ENCODE data around the gene NXPH1.

NXPH1 gene

GRCh38 chr7:8433477-8434289 is at the start of gene NXPH1:
TSS of gene NXPH1 (plus strand) at chr7:8433609.
- no peaks in the 10 kb centered on the region for H3K36me3 ChIP-seq (replicated peaks; ENCODE audit: low read depth, low read length)
- TF ChIP-seq EZH2phosphoT487 (IDR thresholded peaks at IDR 0.05; ENCODE audit: low read depth): no peak
- TF ChIP-seq, protein P1, sequence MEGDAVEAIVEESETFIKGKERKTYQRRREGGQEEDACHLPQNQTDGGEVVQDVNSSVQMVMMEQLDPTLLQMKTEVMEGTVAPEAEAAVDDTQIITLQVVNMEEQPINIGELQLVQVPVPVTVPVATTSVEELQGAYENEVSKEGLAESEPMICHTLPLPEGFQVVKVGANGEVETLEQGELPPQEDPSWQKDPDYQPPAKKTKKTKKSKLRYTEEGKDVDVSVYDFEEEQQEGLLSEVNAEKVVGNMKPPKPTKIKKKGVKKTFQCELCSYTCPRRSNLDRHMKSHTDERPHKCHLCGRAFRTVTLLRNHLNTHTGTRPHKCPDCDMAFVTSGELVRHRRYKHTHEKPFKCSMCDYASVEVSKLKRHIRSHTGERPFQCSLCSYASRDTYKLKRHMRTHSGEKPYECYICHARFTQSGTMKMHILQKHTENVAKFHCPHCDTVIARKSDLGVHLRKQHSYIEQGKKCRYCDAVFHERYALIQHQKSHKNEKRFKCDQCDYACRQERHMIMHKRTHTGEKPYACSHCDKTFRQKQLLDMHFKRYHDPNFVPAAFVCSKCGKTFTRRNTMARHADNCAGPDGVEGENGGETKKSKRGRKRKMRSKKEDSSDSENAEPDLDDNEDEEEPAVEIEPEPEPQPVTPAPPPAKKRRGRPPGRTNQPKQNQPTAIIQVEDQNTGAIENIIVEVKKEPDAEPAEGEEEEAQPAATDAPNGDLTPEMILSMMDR (IDR thresholded peaks at IDR 0.05; ENCODE audit: low read depth, low read length): no peak
- H4K20me1 ChIP-seq (ENCODE audit: insufficient read depth, low read length): no peaks in the 10 kb centered on the region
- peaks cover 3% of the 10 kb centered on the region; the same call in 1 of the 2 replicates for H3K4me1 ChIP-seq (ENCODE audit: low read length)
- no peaks in the 10 kb centered on the region for H3K79me2 ChIP-seq (ENCODE audit: low read length)
- H3K9ac ChIP-seq (ENCODE audit: low read length): no peak within 1 kb of the TSS
- H3K27ac ChIP-seq (ENCODE audit: low read length): no peak within 1 kb of the TSS
- H3K4me2 ChIP-seq (ENCODE audit: low read length): no peak within 1 kb of the TSS
- no peaks in the 10 kb centered on the region for H3K27me3 ChIP-seq (ENCODE audit: low read depth, low read length)
- H3K4me3 ChIP-seq (ENCODE audit: low read length): no peak within 1 kb of the TSS
- no peak within 1 kb of the TSS for H2AFZ ChIP-seq (ENCODE audit: low read depth, low read length)
- H3K9me3 ChIP-seq (ENCODE audit: insufficient read depth, low read length): no peaks in the 10 kb centered on the region

GRCh38 chr7:8384901-8385300 is 48.5 kb upstream of the NXPH1 start:
- Histone ChIP-seq H3K4me1 (ENCODE audit: low read length) (peaks cover 40% of the 10 kb centered on the region), H2AFZ (ENCODE audit: low read depth, low read length) (no peak overlapping the region), H3K36me3 (replicated peaks; ENCODE audit: low read depth, low read length) (no peaks in the 10 kb centered on the region), H4K20me1 (ENCODE audit: insufficient read depth, low read length) (no peaks in the 10 kb centered on the region), H3K9ac (ENCODE audit: low read length) (no peak overlapping the region), H3K27ac (ENCODE audit: low read length) (no peak overlapping the region), H3K9me3 (ENCODE audit: insufficient read depth, low read length) (no peaks in the 10 kb centered on the region), H3K27me3 (ENCODE audit: low read depth, low read length) (no peaks in the 10 kb centered on the region), H3K79me2 (ENCODE audit: low read length) (no peaks in the 10 kb centered on the region), H3K4me2 (ENCODE audit: low read length) (peak overlapping the region; percentile 30; the same call in 1 of the 2 replicates), H3K4me3 (ENCODE audit: low read length) (no peak overlapping the region)
- TF ChIP-seq, protein P1 (IDR thresholded peaks at IDR 0.05; ENCODE audit: low read depth, low read length): no peak
- no peak for TF ChIP-seq EZH2phosphoT487 (IDR thresholded peaks at IDR 0.05; ENCODE audit: low read depth)

GRCh38 chr7:8386926-8387550 is 46.4 kb upstream of the NXPH1 start:
- H3K79me2 ChIP-seq (ENCODE audit: low read length): no peaks in the 10 kb centered on the region
- H3K4me3 ChIP-seq (ENCODE audit: low read length): peak overlapping the region; percentile 39
- H3K9me3 ChIP-seq (ENCODE audit: insufficient read depth, low read length): no peaks in the 10 kb centered on the region
- H3K9ac ChIP-seq (ENCODE audit: low read length): no peak overlapping the region
- TF ChIP-seq, protein P1 (IDR thresholded peaks at IDR 0.05; ENCODE audit: low read depth, low read length): no peak
- no peak for TF ChIP-seq EZH2phosphoT487 (IDR thresholded peaks at IDR 0.05; ENCODE audit: low read depth)
- no peaks in the 10 kb centered on the region for H3K36me3 ChIP-seq (replicated peaks; ENCODE audit: low read depth, low read length)
- H3K4me2 ChIP-seq (ENCODE audit: low read length): peak overlapping the region; percentile 59
- H2AFZ ChIP-seq (ENCODE audit: low read depth, low read length): no peak overlapping the region; the same call in 1 of the 2 replicates
- H3K4me1 ChIP-seq (ENCODE audit: low read length): peaks cover 47% of the 10 kb centered on the region
- H4K20me1 ChIP-seq (ENCODE audit: insufficient read depth, low read length): no peaks in the 10 kb centered on the region
- no peaks in the 10 kb centered on the region for H3K27me3 ChIP-seq (ENCODE audit: low read depth, low read length)
- H3K27ac ChIP-seq (ENCODE audit: low read length): peak overlapping the region; percentile 50

DNA sequence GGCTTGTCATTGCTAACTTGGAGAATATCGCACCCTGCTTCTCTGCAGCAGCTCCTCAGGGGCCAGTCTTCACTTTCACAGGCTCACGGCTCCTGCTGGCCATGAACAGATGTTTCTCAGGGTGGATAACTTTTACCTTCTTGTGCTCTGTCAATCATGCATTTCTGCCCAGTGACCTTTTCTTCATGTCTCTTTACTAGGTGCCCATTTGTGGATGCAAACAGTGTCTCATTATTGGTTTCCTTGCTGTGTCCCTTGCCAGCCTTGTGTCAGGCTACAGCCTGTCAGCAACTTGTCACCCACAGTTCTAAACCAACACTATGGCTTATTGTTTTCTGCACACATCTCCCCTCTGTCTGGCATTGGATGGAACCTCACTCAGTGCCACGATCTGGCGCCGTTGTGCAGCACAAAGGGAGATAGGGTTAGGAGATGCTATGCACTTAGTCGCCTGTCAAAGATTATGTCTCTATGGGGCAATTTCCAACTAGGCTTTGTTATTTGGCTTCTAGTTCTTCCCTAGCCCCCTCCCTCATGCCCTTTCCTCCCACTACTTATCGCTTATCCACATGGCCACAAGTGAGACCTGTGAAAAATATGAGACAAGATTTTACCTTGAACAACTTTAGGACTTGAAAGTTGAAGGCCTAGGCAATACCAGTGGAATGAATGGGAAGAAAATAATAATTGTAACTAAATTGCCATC is 45.7 kb upstream of the NXPH1 start:
- no peak overlapping the region for H2AFZ ChIP-seq (ENCODE audit: low read depth, low read length)
- TF ChIP-seq, protein P1 (IDR thresholded peaks at IDR 0.05; ENCODE audit: low read depth, low read length): no peak
- TF ChIP-seq EZH2phosphoT487 (IDR thresholded peaks at IDR 0.05; ENCODE audit: low read depth): no peak
- peaks cover 47% of the 10 kb centered on the region for H3K4me1 ChIP-seq (ENCODE audit: low read length)
- peak overlapping the region; percentile 59 for H3K4me2 ChIP-seq (ENCODE audit: low read length)
- no peak overlapping the region for H3K9ac ChIP-seq (ENCODE audit: low read length)
- H3K4me3 ChIP-seq (ENCODE audit: low read length): peak overlapping the region; percentile 39
- H3K9me3 ChIP-seq (ENCODE audit: insufficient read depth, low read length): no peaks in the 10 kb centered on the region
- peak overlapping the region; percentile 50 for H3K27ac ChIP-seq (ENCODE audit: low read length)
- H3K27me3 ChIP-seq (ENCODE audit: low read depth, low read length): no peaks in the 10 kb centered on the region
- no peaks in the 10 kb centered on the region for H3K36me3 ChIP-seq (replicated peaks; ENCODE audit: low read depth, low read length)
- H4K20me1 ChIP-seq (ENCODE audit: insufficient read depth, low read length): no peaks in the 10 kb centered on the region
- no peaks in the 10 kb centered on the region for H3K79me2 ChIP-seq (ENCODE audit: low read length)

Data from OCI-LY3 (cell line).